Esophagus squamous epithelium (tissue), 5 donors: ENCODE results near the gene CRADD. TPM values are rescaled to one million over a fixed set of nuclear protein-coding genes. Genes with fewer than 3 reads are reported as not detected.
A peak's percentile ranks its signal among the peaks of the same experiment; 100 is the strongest.

Source experiments
- DNase-seq: peaks from one replicate; lab custom pipeline; 2025; lab: John Stamatoyannopoulos, UW
- H3K27ac ChIP-seq, 4 donors: fragments of 200-600 bp; sonication (generic); one replicate each; pipeline ENCODE4 v1.5.1; 2016 to 2019; ENCODE audit warnings: mild to moderate bottlenecking in 1 of 4
- H3K27me3 ChIP-seq, 4 donors: fragments of 200-600 bp; sonication (generic); 1 replicate in 3 of 4; 2 replicates in 1 of 4; pipeline versions ENCODE4 v1.5.1 to v1.6.0; 2017 to 2021; ENCODE audit warnings: antibody characterized with exemption in 1 of 4
- H3K36me3 ChIP-seq, 3 donors: fragments of 200-600 bp; sonication (generic); one replicate each; pipeline ENCODE4 v1.5.1; 2016 to 2019
- H3K4me1 ChIP-seq, 3 donors: fragments of 200-600 bp; sonication (generic); one replicate each; pipeline ENCODE4 v1.5.1; 2017 to 2019
- H3K4me3 ChIP-seq, 4 donors: fragments of 200-600 bp; sonication (generic); 1 replicate in 3 of 4; 2 replicates in 1 of 4; pipeline ENCODE4 v1.5.1; 2016 to 2019; ENCODE audit warnings: mild to moderate bottlenecking in 2 of 4, moderate library complexity in 1 of 4
- H3K9me3 ChIP-seq, 3 donors: fragments of 200-600 bp; sonication (generic); one replicate each; pipeline ENCODE4 v1.5.1; 2016 to 2019
- CTCF ChIP-seq, 6 experiments: fragments of 450-650 bp in 4 of 6; fragments of 200-600 bp in 2 of 6; sonication (generic) in 2 of 6; IDR thresholded peaks; one replicate each; pipeline ENCODE4 v1.5.1; 2016 to 2019; ENCODE audit warnings: antibody characterized with exemption in 6 of 6, mild to moderate bottlenecking in 4 of 6, moderate library complexity in 4 of 6
- POLR2A ChIP-seq, 4 donors: fragments of 450-650 bp; IDR thresholded peaks; one replicate each; pipeline ENCODE4 v1.6.1; 2017; ENCODE audit warnings: antibody characterized with exemption in 4 of 4, mild to moderate bottlenecking in 4 of 4, moderate library complexity in 3 of 4
- WGBS, 2 donors: methylation state at CpG; one replicate each; pipeline ENCODE4 v1.1.5; 2018; 5-methylcytosine and 5-hydroxymethylcytosine counted together
- intact Hi-C: fragments of 100-400 bp; cut with DNase I; formaldehyde crosslinking; loops from one replicate; pipeline ENCODE4 v1.15.0; 2022
- total RNA-seq, 4 donors: library from RNA; depleted of rRNA; stranded (reverse); fragments of >200 nt; gene quantifications; one replicate each; pipeline ENCODE4 v1.1.0, GENCODE V29; 2016
- donor health status: DM: yes; HTN: yes; CAD: no.

CRADD gene
- total RNA-seq, 4 donors from 2014 or later, result 20.2 to 22.9 (median 21.7) TPM

DNA sequence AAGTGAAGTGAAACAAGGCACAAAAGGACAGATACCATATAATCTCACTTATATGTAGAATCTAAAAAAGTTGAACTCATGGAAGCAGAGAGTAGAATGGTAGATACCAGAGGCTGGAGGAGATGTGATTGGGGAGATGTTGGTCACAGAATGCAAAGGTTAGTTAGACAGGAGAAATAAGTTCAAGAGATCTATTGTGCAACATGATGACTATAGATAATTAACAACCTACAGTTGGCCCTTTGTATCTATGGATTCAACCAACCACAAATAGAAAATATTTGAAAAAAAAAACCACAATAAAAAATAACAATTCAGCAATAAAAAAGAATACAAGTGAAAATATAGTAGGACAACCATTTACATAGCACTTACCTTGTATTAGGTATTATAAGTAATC, 19.3 kb downstream of the CRADD start:
- Histone ChIP-seq H3K4me1 (peaks cover 0 to 29% (median 13%) of the 10 kb centered on the region in 3 donors), H3K9me3 (no peaks in the 10 kb centered on the region), H3K36me3 (no peaks in the 10 kb centered on the region), H3K27me3 (no peaks in the 10 kb centered on the region), H3K4me3 (no peak overlapping the region), H3K27ac (no peak overlapping the region)
- TF ChIP-seq POLR2A (IDR thresholded peaks at IDR 0.05), result no peak
- TF ChIP-seq CTCF (IDR thresholded peaks at IDR 0.05), result no peak
- no peak for DNase-seq
- intact Hi-C loops, result no loop called here

DNA sequence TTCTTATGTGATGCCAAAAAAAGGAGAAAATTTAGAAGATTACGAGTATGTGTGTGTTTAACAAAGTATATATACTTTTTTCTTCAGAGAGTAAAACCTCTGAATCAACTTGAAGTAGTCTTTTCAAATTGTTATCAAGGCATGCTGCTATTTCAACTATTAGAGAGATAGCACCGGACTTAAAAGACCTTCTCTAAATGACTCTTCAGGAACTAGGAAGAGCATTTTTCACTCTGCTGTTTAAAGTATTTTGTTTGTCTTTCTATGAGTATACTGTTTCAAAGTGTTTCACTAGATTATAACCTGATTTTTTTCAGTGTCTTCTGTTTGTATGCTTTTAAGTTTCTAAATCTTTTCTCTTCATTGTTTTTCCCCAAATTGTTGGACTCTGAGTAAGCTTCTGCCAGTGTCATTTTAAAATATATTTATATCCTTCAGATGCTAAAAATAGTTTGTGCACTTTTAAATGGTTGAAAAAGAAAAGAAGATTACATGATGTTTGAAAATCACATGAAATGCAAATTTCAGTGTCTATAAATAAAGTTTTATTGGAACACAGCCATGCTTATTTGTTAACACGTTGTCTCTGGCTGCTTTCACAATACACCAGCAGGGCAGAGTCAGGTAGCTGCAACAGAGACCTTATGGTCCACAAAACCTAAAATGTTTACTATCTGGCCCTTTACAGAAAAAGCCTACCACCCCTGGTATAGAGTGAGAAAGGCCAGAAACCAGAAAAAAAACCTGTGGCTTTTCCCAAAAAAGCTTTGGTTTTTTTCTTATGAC, 21.3 kb downstream of the CRADD start:
- Histone ChIP-seq H3K4me3 (no peak overlapping the region), H3K27ac (peak overlapping the region in 2 of 4 donors; percentile 29 to 51)
- 52 to 57% methylated on average over 3 of the region's 3 CpGs for WGBS, 2 donors

GRCh38 chr12:93699271-93700145, 22.3 kb downstream of the CRADD start:
- Histone ChIP-seq H3K9me3 (no peaks in the 10 kb centered on the region), H3K27ac (peak overlapping the region in 2 of 4 donors; percentile 29 to 51), H3K4me3 (no peak overlapping the region), H3K36me3 (no peaks in the 10 kb centered on the region), H3K27me3 (no peaks in the 10 kb centered on the region), H3K4me1 (peaks cover under 1 to 50% (median 20%) of the 10 kb centered on the region in 3 donors)
- 58 to 63% methylated on average over 9 of the region's 9 CpGs for WGBS, 2 donors
- TF ChIP-seq POLR2A (IDR thresholded peaks at IDR 0.05) (no peak), CTCF (IDR thresholded peaks at IDR 0.05) (no peak)
- intact Hi-C loops, result no loop called here
- no peak for DNase-seq

More for the DNA sequence above, 21.3 kb downstream of the CRADD start:
- H3K27me3 ChIP-seq, result no peaks in the 10 kb centered on the region
- no peaks in the 10 kb centered on the region for H3K9me3 ChIP-seq
- peaks cover 0 to 40% (median 13%) of the 10 kb centered on the region in 3 donors for H3K4me1 ChIP-seq
- TF ChIP-seq CTCF (IDR thresholded peaks at IDR 0.05) (no peak), POLR2A (IDR thresholded peaks at IDR 0.05) (no peak)
- DNase-seq, result no peak
- intact Hi-C loops, result no loop called here
- H3K36me3 ChIP-seq, result no peaks in the 10 kb centered on the region

DNA sequence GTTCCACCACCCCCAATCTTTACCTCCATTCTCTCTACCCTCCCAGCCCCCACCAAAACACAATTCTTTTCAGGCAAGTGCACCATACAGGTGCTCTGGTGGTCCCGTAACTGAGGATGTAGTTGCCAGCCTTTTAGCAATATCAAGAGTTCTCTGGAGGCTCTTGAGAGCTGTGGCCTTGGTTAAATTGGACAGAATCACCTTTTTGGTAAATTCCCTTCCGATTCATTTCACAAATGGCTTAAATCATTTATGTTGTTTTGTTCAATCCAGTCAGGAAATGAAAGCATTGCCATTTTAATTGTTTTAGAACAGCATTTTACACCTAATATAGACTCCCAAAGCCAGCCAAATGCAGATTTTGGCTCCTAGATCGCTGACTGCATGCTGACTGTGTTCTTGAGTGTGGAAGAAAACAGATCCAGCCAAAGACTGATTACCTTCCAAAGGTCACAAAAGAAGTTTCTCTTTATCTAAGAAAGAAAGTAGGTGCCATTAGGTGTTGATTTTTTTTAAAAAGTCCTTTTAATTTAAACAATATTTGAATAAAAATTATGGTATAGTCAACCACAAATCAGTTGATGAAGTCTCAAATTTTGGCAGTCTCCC, 25.6 kb downstream of the CRADD start:
- TF ChIP-seq POLR2A (IDR thresholded peaks at IDR 0.05), result no peak
- WGBS, 2 donors, result 67 to 72% methylated on average over 3 of the region's 3 CpGs
- Histone ChIP-seq H3K27ac (no peak overlapping the region), H3K4me1 (peaks cover 5 to 79% (median 33%) of the 10 kb centered on the region in 3 donors), H3K4me3 (no peak overlapping the region), H3K36me3 (no peaks in the 10 kb centered on the region), H3K9me3 (no peaks in the 10 kb centered on the region), H3K27me3 (no peaks in the 10 kb centered on the region)
- no peak for DNase-seq
- intact Hi-C loops, result no loop called here

GRCh38 chr12:93704122-93704521, 26.9 kb downstream of the CRADD start:
- Histone ChIP-seq H3K4me1 (peaks cover 5 to 65% (median 29%) of the 10 kb centered on the region in 3 donors), H3K27me3 (no peaks in the 10 kb centered on the region), H3K36me3 (no peaks in the 10 kb centered on the region), H3K4me3 (no peak overlapping the region), H3K27ac (peak overlapping the region in 3 of 4 donors; percentile 55 to 78 (median 70)), H3K9me3 (no peaks in the 10 kb centered on the region)
- intact Hi-C loops, result no loop called here
- no peak for DNase-seq
- no peak for TF ChIP-seq CTCF (IDR thresholded peaks at IDR 0.05)
- no peak for TF ChIP-seq POLR2A (IDR thresholded peaks at IDR 0.05)
